T-helper 22 cell (primary cell): ENCODE measurements around the gene CCNL2.
A peak's percentile ranks its signal among the peaks of the same experiment; 100 is the strongest.
"Not testable (repeated sequence)": the region's sequence is repeated elsewhere in the genome, so short reads cannot be mapped to it uniquely, and the experiment has no call there.

Source experiments
- DNase-seq: peaks from one replicate; pipeline ENCODE4 v3.0.0-alpha.2; 2020; ENCODE audit warnings: low read depth

Gene CCNL2

GRCh38 chr1:1399187-1399871, at the start of gene CCNL2:
Gene CCNL2, minus strand, starts transcription at chr1:1399335. Its CDS starts 29 bp downstream, at chr1:1399306.
- DNase-seq = peak; percentile 98

DNA sequence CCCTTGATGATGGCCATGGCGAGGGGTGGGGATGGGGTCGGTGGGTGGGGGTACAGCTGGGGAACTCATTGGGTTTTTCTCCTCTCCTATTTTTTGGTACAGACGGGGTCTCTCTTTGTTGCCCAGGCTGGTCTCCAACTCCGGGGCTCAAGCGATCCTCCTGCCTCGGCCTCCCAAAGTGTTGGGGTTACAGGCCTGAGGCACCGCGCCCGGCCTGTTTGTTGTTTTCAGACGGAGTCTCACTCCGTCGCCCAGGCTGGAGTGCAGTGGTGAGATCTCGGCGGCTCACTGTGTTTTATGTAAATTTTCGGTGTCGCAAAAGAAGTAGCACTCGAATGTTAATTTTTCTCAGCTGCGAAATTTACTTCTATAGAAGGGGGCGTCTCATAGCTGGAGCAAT, 47.5 kb upstream of the CCNL2 start:
- not testable (repeated sequence) for DNase-seq

DNA sequence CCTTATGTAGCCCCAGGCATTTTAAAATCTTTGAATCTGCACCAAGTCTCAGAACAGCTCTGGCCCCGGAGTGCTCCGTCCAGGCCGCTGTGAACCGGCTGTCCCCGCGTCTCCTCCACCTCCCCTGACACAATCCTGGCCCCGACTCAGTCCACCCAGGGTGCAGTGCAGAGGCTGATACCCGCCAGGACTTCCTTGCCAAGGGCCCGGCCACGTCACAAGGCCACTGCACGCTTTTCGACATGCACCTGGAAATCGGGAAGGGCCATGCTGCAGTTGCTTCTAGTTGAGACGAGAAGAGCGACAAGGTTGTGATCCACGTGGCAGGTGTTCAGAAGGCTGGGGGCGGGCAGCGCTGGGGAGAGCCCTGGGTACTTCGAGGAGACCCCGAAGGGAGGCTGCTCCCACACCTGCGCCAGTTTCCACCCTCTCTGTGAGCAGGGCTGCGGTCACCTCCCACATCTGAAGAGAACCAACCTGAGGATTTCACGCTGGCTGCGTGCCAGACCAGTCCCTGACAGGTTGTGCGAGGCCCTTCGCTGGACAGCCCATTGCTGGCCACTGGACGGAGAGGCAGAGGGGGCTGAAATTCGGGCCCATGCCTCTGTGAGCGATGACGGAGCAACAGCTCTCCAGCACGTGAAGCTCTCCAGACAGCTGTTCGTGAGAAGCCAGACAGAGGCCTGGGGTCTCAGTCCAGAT, 43.1 kb upstream of the CCNL2 start:
- DNase-seq = no peak

DNA sequence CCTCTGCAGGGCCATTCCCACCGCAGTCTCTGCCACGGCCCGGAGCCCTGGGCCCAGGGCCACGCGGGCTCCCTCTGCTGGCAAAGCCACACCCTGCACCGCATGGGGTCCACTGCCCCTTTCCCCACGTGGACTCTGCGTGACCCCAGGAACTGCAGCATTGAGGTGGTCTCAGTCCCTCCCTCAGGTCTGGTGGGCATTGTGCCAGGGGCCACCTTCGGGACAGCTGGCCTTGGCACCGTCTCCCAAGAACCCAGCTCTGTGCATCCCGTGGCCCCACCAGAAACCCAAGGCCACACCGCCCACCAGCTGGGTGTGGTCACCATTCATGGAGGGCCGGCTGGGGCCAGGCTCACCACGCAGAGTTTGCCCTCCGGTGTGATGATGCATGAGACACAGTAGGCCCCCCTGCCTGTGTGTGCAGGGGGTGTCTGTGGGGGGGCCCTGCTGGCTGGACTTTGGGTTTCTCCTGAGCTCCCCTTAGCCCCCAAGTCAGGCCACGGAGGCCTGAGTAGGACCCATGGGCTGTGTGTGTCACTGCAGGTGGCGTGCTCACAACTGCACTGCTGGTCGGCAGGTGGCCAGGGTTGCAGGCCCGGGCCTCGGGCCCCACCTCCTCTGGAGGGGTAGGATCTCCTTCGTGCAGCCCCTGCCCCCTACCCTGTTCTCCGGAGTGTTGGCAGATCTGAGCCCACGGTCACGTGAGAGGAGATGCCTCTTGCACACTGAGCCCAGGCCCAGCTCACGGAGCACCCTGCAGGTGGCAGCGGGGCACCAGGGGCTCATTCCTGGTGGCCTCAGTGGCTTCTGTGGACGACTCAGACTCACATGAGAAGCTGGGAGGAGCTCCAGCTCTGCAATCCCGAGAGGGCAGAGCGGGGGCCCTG, 42.1 kb upstream of the CCNL2 start:
- no peak for DNase-seq

- DNase-seq = no peak
Observed at GRCh38 chr1:1440262-1441001, 41.3 kb upstream of the CCNL2 start.

DNA sequence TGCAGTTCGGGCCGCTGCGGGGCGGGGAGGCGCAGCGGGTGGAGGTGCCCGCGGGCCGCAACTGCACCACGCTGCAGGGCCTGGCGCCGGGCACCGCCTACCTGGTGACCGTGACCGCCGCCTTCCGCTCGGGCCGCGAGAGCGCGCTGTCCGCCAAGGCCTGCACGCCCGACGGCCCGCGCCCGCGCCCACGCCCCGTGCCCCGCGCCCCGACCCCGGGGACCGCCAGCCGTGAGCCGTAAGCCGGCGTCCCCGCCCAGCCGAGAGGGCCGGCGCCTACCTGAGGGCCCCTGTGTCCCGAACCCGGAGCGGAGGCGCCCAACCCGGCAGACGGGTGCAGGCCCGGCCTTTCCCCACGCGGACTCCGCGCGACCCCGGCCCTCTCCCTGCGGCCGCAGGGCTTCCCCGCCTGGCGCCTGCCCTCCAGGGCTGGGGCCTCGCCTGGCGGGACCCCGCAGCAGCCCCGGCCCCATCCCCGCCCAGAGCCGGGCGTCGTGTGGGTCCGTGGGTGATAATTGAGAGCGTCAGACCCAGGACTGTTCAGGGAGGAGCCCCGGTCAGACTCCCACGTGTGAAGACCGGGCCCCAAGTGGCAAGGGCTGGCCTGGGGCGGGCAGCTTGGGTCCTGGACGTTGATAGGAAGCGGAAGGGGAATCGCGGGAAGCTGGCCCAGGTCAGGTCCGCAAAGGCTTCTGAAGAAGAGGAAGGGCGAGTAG, 40.6 kb upstream of the CCNL2 start:
- DNase-seq = no peak

GRCh38 chr1:1438531-1439381, 39.6 kb upstream of the CCNL2 start:
- DNase-seq = no peak

DNA sequence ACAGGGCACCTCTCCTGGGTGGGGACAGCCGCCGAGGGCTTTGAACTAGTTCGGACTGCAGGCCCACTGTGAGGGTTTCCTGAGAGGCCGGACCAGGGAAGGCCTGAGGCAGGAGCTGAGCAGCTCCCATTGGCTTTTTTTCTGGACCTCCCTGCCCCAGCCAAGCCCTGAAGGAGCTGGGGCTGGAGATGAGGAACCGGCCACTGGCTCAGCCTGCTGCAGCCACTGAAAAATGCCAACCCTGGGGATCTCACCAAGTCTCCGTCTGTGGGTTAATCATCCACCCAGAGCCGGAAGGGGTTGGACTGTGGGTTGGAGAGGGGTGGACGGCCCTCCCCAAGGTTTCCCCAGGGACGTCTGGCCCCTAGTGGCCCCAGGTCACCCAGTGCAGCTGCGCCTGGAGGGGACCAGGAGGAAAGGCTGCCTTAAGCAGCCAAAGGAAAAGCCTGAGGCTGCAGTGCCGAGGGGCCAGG, 38.8 kb upstream of the CCNL2 start:
- DNase-seq = no peak

GRCh38 chr1:1437033-1437903, 38.1 kb upstream of the CCNL2 start:
- no peak for DNase-seq

DNA sequence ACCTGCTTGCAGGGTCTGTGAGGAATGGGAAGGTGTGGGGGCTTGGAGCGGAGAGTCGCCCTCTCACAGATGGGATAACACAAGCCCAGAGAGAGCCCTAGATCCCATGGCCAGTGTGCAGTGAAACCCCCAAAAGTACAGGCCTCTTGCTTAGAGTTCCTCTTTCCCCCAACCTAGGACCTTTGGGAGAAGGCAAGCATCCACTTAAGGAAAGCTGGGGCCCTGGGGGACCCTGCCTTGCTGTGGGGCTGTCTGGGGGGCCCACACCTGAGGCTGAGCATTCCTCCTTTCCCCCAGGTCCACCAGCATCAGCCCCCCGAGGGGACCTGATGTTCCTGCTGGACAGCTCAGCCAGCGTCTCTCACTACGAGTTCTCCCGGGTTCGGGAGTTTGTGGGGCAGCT, 37.5 kb upstream of the CCNL2 start:
- no peak for DNase-seq

GRCh38 chr1:1435911-1436629, 36.9 kb upstream of the CCNL2 start:
- DNase-seq = no peak

DNA sequence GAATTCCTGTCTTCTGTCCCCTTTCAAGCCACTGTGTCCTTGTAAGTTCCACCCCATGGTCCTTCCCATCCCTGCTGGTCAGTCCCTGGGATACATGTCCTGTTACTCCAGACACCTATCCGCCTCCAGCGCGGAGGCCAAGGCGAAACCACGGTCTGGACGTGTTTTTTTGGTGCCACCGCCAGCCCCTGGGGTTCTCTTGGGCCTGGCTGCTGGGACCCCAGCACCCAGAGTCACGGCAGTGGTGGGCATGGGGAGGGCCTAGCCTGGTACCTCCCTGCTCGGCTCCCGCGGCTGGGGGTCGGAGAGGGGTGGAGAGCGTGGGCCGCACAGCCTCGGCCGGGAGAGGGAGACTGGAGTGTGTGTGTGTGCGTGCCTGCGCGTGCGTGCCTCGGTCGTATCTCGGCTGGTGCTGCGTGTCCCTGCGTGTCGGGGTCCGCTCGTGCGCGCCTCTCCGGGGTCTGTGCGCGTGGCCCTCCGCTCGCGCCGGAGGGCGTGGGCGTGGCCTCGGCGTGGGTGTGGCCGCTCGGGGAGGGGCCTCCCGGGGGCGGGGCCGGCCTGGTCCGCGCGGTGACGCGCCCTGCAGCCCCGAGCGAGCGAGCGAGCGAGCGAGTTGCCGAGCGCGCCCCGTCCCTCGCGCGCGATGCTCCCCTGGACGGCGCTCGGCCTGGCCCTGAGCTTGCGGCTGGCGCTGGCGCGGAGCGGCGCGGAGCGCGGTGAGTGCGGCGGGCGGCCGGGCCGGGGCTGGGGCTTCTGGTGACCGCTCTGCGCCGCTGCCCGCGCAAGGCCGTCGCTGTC, 36.2 kb upstream of the CCNL2 start, which contains the start of gene VWA1:
Gene VWA1 (plus strand): TSS at position 585 of the 798 bp plus-strand sequence. CDS start 59 bp downstream, at position 644.
- no peak for DNase-seq

- DNase-seq = no peak
Observed at GRCh38 chr1:1434824-1435105, 35.6 kb upstream of the CCNL2 start.

DNA sequence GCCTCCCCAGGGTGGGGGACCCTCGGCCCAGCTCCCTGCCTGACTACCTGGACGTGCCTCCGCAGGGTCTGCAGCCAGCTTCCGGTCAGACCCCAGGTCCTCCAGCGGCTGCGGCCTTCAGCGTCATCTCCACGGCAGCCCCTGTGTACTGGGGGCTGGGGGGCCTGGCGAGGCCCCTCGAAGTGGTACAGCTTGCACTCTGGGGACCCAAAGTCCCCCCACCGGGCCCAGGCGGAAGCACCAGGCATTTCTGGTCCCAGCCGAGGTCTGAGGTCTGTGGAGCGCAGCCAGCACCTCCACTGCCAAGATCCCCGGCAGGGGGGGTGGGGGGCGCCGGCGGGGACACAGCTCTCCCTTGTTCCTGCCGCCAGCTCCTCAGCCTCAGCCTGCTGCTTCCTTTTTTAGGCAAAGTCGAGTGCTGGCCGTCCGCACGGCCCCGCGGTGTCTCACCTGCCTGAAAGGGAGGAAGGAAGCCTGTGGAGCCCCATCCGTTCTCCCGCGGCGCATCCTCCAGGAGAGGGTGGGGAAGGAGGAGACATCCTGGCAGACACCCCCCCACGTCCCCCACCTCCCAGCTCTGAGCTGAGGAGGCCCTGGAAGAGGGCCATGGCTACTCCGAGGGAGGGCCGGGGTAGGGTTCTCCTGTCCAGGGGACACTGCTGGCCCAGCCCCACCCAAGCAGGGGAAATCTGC, 35.1 kb upstream of the CCNL2 start:
- no peak for DNase-seq

DNA sequence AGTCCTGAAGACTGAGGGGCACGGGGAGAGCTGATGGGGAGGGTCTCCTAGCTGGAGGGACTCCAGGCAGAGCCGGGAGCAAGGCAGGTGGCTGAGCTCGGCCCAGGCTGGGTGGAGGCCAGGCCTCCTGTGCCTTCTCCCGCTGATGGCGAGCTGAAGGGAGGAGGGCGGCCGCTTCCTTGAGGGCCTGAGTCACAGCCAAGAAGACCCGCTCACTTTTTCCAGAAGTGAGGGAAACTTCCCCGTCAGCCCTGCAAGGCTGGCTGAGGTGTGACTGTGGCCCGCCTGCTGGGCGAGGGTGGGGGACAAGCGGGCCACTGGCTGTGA, 34.6 kb upstream of the CCNL2 start:
- no peak for DNase-seq

DNA sequence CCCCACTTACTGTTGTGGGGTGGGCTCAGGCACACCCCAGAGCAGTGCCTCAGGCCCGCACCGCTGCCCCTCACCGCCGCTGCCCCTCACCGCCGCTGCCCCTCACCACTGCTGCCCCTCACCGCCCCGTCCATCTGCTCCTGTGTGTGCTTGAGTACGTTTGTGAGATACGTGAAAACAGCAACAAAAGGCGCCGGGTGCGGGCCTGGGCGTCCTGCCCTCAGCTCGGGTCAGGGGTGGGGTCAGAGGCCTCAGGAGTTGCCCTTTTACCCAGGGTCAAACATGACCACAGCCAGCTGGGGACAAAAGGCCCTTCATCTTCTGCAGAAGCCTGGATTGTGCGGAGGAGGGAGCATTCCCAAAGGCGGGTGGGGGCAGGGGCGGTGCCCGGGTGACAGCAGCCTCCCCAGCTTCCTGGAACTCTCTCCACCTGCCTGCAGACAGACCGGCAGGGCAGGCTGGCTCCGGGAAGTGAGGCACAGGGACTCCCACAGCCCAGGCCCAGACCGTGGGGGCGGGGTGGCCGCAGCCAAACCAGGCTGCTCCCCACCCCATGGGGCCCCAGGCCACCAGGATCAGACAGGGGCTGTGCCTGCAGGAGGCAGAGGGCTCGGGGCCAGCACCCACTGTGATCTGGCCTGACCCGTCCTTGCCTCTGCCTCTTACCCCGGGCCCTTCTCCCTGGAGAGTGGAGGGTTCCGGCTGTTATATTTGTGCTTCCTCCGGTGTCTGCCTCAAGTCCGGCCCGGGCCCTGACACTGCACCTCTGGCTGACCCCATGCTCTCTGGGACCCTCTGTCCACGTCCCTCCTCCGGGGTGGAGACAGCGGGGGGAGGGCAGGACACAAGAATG, 34.0 kb upstream of the CCNL2 start:
- DNase-seq = no peak
